Adrenal gland (tissue), 5 donors: ENCODE data around the gene CDK13.

Experiments used
- POLR2A ChIP-seq, 2 donors: fragments of 450-650 bp; IDR thresholded peaks; one replicate each; pipeline ENCODE4 v1.6.1; 2017; ENCODE audit warnings: antibody characterized with exemption in 2 of 2, mild to moderate bottlenecking in 2 of 2, moderate library complexity in 1 of 2
- TF ChIP-seq, protein P1 (sequence below), 6 experiments: fragments of 450-650 bp in 4 of 6; fragments of 200-600 bp in 2 of 6; sonication (generic) in 1 of 6; IDR thresholded peaks; 1 replicate in 5 of 6; 2 replicates in 1 of 6; pipeline versions ENCODE4 v1.5.1 to v1.8.0; 2016 to 2021; ENCODE audit warnings: antibody characterized with exemption in 6 of 6, mild to moderate bottlenecking in 2 of 6, moderate library complexity in 1 of 6
- donor health status: DM: no; HTN: no; CAD: no.

DNA sequence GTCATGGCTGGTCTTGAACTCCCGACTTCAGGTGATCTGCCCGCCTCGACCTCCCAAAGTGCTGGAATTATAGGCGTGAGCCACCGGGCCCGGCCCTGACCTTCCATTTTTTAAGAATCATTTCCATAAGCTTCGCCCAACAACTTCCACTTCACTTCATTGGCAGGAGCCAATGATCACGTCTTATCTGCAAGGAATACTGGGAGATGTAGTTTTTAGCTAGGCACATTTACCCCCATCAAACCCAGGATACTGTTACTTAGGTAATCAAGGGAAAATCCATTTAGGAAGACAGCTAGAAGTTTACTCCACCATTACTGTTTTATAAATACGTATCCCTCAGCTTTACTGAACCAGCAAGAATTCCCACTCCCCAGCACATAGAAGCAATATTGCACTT lies 3.4 kb upstream of the CDK13 start:
- TF ChIP-seq, protein P1, sequence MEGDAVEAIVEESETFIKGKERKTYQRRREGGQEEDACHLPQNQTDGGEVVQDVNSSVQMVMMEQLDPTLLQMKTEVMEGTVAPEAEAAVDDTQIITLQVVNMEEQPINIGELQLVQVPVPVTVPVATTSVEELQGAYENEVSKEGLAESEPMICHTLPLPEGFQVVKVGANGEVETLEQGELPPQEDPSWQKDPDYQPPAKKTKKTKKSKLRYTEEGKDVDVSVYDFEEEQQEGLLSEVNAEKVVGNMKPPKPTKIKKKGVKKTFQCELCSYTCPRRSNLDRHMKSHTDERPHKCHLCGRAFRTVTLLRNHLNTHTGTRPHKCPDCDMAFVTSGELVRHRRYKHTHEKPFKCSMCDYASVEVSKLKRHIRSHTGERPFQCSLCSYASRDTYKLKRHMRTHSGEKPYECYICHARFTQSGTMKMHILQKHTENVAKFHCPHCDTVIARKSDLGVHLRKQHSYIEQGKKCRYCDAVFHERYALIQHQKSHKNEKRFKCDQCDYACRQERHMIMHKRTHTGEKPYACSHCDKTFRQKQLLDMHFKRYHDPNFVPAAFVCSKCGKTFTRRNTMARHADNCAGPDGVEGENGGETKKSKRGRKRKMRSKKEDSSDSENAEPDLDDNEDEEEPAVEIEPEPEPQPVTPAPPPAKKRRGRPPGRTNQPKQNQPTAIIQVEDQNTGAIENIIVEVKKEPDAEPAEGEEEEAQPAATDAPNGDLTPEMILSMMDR (IDR thresholded peaks at IDR 0.05): no peak
- TF ChIP-seq POLR2A (IDR thresholded peaks at IDR 0.05): no peak
